ENCODE measurements around the gene GSN.

- TF ChIP-seq POLR2AphosphoS5 (IDR thresholded peaks at IDR 0.05; ENCODE audit: borderline replicate concordance, low read depth, low read length) (no peak), EZH2 (IDR thresholded peaks at IDR 0.05) (no peak), FOXP2 (optimal IDR thresholded peaks at IDR 0.05; ENCODE audit: control extremely low read depth, extremely low read length, insufficient read depth) (no peak)
These were observed 27.4 kb upstream of the GSN start for GRCh38 chr9:121240472-121241135.
